GM12878 (cell line): ENCODE results near the gene ATF6B.

ENCODE experiments used
- ETV6 ChIP-seq, 2 experiments: fragments of 450-650 bp in 1 of 2; IDR thresholded peaks in 1 of 2; conservative IDR thresholded peaks in 1 of 2; 2 replicates each; pipeline ENCODE4 v1.6.1; 2014; ENCODE audit warnings: antibody characterized with exemption in 1 of 2, borderline replicate concordance in 1 of 2, low read depth in 1 of 2, mild to moderate bottlenecking in 1 of 2, moderate library complexity in 1 of 2
- EZH2 ChIP-seq: IDR thresholded peaks from 2 replicates; pipeline ENCODE4 v1.6.1; 2012; ENCODE audit warnings: low read depth, mild to moderate bottlenecking, control low read depth, inconsistent platforms, low read length, borderline replicate concordance; ENCODE audit not compliant: control insufficient read depth
- MYC ChIP-seq: IDR thresholded peaks from 2 replicates; pipeline ENCODE4 v1.6.1; 2011; ENCODE audit warnings: mild to moderate bottlenecking, low read length, moderate library complexity, inconsistent platforms; ENCODE audit not compliant: insufficient read depth, insufficient replicate concordance, insufficient read length, severe bottlenecking
- NFIC ChIP-seq: IDR thresholded peaks from 2 replicates; pipeline ENCODE4 v1.6.1; 2012; ENCODE audit warnings: low read depth, mild to moderate bottlenecking, inconsistent platforms, low read length, moderate library complexity
- RELA ChIP-seq: fragments of 450-650 bp; IDR thresholded peaks from 2 replicates; pipeline ENCODE4 v1.8.0; 2014; ENCODE audit warnings: borderline replicate concordance; ENCODE audit not compliant: partially characterized antibody
- RFX5 ChIP-seq: IDR thresholded peaks from 2 replicates; pipeline ENCODE4 v1.6.1; 2011; ENCODE audit warnings: low read depth, low read length, improper control_type of control experiment
- TBL1XR1 ChIP-seq: IDR thresholded peaks from 2 replicates; pipeline ENCODE4 v1.6.1; 2012; ENCODE audit warnings: low read depth, low read length, improper control_type of control experiment
- TCF12 ChIP-seq: IDR thresholded peaks from 2 replicates; pipeline ENCODE4 v1.6.1; 2011; ENCODE audit warnings: low read depth, mild to moderate bottlenecking, low read length
- ZNF24 ChIP-seq: fragments of 450-650 bp; IDR thresholded peaks from 2 replicates; pipeline ENCODE4 v1.6.1; 2017; ENCODE audit warnings: antibody characterized with exemption, mild to moderate bottlenecking
- ZNF274 ChIP-seq: IDR thresholded peaks from one replicate; pipeline ENCODE4 v1.8.0; 2011; ENCODE audit not compliant: insufficient read length, insufficient read depth
- TF ChIP-seq, protein P1 (sequence below): fragments of 450-650 bp; IDR thresholded peaks from 2 replicates; pipeline ENCODE4 v1.6.1; 2017; ENCODE audit warnings: mild to moderate bottlenecking, moderate library complexity
- TF ChIP-seq, protein P2 (sequence below): IDR thresholded peaks from 2 replicates; pipeline ENCODE4 v1.6.1; 2011; ENCODE audit warnings: borderline replicate concordance, low read depth, mild to moderate bottlenecking, moderate library complexity, mixed read lengths, low read length; ENCODE audit not compliant: insufficient read depth; ENCODE audit errors: extremely low read length

DNA sequence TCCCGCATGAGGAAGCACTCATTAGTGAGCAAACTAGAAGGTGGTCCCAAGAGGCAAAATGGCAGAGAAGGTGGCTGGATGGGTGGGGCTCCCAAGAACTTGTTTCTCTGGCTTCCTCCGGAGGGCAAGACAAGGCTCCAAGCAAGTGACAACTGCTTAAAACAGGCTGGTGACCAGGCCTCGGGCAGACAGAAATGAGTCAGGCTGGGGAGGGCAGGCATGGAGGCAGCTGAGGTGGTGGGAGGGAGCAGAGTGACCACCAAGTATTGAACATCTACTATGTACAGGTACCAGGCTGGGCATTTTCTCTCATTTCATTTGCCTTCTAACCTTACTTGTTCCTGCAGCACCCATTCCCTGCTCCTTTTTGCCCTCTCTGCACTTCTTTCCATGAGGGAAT, 52.3 kb downstream of the ATF6B start:
- no peak for TF ChIP-seq ETV6 (conservative IDR thresholded peaks at IDR 0.05 in 1 of 2, IDR thresholded peaks at IDR 0.05 in 1 of 2; ENCODE audit: borderline replicate concordance in 1 of 2, low read depth in 1 of 2)
- TF ChIP-seq RFX5: no peak
- no peak for TF ChIP-seq ZNF274
- TF ChIP-seq RELA: no peak
- TF ChIP-seq EZH2: no peak
- no peak for TF ChIP-seq TCF12
- no peak for TF ChIP-seq TBL1XR1
- TF ChIP-seq, protein P1, sequence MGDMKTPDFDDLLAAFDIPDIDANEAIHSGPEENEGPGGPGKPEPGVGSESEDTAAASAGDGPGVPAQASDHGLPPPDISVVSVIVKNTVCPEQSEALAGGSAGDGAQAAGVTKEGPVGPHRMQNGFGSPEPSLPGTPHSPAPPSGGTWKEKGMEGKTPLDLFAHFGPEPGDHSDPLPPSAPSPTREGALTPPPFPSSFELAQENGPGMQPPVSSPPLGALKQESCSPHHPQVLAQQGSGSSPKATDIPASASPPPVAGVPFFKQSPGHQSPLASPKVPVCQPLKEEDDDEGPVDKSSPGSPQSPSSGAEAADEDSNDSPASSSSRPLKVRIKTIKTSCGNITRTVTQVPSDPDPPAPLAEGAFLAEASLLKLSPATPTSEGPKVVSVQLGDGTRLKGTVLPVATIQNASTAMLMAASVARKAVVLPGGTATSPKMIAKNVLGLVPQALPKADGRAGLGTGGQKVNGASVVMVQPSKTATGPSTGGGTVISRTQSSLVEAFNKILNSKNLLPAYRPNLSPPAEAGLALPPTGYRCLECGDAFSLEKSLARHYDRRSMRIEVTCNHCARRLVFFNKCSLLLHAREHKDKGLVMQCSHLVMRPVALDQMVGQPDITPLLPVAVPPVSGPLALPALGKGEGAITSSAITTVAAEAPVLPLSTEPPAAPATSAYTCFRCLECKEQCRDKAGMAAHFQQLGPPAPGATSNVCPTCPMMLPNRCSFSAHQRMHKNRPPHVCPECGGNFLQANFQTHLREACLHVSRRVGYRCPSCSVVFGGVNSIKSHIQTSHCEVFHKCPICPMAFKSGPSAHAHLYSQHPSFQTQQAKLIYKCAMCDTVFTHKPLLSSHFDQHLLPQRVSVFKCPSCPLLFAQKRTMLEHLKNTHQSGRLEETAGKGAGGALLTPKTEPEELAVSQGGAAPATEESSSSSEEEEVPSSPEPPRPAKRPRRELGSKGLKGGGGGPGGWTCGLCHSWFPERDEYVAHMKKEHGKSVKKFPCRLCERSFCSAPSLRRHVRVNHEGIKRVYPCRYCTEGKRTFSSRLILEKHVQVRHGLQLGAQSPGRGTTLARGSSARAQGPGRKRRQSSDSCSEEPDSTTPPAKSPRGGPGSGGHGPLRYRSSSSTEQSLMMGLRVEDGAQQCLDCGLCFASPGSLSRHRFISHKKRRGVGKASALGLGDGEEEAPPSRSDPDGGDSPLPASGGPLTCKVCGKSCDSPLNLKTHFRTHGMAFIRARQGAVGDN: no peak
- TF ChIP-seq MYC: no peak
- no peak for TF ChIP-seq NFIC
- TF ChIP-seq ZNF24: no peak
- TF ChIP-seq, protein P2, sequence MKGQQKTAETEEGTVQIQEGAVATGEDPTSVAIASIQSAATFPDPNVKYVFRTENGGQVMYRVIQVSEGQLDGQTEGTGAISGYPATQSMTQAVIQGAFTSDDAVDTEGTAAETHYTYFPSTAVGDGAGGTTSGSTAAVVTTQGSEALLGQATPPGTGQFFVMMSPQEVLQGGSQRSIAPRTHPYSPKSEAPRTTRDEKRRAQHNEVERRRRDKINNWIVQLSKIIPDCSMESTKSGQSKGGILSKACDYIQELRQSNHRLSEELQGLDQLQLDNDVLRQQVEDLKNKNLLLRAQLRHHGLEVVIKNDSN: no peak
